GM19025 (cell line): ENCODE measurements around the gene TACR2.

Experiments
- ATAC-seq: cut with Tn5 transposase; IDR thresholded peaks from one replicate; pipeline ENCODE4 v1.9.1; 2021; ENCODE audit warnings: mild to moderate bottlenecking, low read depth, moderate library complexity; ENCODE audit not compliant: unreplicated experiment

TACR2 gene

GRCh38 chr10:69377933-69378332 lies 38.8 kb downstream of the TACR2 start:
- no peak for ATAC-seq

- no peak for ATAC-seq
These were observed 39.5 kb downstream of the TACR2 start for GRCh38 chr10:69377191-69377590.

GRCh38 chr10:69376662-69377061 lies 40.1 kb downstream of the TACR2 start:
- no peak for ATAC-seq

- ATAC-seq = no peak
These were observed 41.2 kb downstream of the TACR2 start for GRCh38 chr10:69375307-69376151.

DNA sequence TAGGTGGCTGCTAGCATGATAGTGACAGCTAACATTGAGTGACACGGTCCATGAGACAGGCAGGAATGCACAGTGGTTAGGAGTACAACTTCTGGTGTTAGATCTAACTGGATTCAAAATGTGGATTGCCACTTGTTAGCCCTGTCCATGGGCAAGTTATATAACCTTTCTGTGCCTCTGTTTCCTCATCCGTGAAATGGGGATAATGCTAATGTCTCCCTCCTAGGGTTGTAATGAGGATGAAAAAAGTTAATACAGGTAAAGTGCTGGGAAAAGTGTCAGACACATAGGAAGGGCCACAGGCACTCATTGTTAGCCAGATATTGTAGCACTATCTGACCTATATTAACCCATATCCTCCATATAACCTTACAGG lies 41.8 kb downstream of the TACR2 start:
- no peak for ATAC-seq

DNA sequence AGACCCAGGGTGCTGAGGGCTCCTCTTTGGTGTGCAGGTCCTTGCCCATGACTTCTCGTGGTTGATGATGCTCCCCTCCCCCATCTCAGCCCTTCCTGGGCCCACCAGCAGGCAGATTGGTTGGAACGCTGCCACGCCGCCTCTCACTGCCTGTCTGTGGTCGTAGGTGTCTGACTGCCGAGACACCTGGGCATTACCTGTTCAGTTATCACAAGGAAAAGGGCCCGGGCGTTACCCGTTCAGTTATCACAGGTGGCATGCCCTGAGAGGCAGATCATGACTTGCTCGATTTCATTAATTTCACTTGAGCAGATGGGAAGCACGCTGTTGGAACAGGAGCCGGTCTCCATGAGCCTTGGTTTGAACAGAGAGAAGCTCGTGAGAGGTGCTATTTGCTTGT lies 42.5 kb downstream of the TACR2 start:
- no peak for ATAC-seq

GRCh38 chr10:69372126-69372980 lies 44.4 kb downstream of the TACR2 start:
- ATAC-seq = no peak

DNA sequence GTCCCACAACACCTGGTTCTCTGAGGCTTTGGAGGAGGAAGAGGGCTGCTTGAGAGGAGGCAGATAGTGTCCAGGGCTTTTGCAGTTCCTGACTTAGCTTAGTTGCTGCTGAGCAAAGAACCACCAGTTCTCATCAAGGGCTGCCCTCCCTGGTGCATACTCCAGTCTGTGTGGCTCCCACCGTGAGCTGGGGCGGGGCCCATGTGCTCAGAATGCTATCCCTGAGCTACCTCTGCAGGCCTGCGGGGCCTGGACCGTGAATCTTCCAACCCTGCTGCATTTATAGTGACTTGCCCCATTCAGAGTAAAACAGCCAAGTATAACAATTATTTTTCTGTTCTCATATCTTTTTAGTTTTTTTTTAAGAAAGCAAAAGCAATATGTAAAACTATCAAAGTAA lies 49.2 kb downstream of the TACR2 start:
- no peak for ATAC-seq

GRCh38 chr10:69366738-69367137 lies 50.0 kb downstream of the TACR2 start:
- ATAC-seq = no peak

DNA sequence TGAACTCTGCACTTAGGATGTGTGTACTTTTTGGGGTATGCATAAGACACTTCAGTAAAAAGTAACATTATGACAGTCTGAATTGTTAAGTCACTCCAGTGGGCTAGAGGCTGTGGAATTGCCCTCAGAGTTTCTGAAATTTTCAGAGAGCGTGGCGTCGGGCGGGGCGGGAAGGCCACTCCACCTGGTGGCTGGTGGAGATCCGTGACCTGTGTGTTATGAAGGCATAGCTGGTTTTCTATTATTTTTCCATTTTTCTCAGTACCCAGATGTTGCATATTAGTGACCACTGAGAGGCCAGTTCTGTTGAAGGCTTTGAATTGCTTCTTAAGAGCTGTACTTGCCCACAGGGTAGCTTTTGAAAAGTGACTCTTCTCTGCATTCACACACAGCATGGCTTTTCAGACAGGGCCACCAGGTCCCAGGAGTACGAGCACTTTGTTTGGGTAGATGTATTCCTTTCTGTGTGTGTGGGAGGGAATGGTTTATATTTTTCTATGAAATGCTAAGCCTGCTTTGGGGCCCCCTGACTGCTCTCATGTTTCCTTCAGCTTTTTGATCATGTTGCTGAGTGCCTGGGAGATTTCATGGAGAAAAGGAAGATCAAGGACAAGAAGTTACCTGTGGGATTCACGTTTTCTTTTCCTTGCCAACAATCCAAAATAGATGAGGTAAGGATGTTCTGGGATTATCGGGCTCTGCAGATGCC lies 52.3 kb downstream of the TACR2 start:
- no peak for ATAC-seq

- ATAC-seq = no peak
These were observed 53.1 kb downstream of the TACR2 start for GRCh38 chr10:69363666-69364065.

DNA sequence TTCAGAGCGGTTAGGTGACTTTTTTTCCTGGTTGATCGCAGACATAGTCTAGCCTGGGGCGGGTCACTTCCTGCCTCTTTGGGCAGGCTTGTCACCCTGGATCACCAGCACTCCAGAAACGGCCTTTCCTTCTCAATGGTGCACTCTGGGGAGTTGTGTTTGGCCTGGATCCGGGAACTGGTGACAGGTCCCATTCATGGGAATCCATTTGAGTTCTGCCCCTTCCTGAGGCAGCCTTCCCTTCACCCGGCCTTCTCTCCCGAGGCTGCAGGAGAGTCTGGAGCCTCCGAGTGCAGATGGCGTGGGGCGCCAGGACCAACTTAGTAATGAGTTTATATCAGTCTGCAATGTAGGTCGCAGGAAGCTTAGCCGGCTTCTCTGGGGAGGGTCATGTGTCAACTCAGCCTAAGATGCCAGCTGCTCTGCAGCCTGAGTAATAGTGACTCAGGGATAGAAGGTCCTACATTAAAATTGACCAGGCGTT lies 54.2 kb downstream of the TACR2 start:
- no peak for ATAC-seq

GRCh38 chr10:69361303-69361614 lies 55.5 kb downstream of the TACR2 start:
- ATAC-seq = no peak

DNA sequence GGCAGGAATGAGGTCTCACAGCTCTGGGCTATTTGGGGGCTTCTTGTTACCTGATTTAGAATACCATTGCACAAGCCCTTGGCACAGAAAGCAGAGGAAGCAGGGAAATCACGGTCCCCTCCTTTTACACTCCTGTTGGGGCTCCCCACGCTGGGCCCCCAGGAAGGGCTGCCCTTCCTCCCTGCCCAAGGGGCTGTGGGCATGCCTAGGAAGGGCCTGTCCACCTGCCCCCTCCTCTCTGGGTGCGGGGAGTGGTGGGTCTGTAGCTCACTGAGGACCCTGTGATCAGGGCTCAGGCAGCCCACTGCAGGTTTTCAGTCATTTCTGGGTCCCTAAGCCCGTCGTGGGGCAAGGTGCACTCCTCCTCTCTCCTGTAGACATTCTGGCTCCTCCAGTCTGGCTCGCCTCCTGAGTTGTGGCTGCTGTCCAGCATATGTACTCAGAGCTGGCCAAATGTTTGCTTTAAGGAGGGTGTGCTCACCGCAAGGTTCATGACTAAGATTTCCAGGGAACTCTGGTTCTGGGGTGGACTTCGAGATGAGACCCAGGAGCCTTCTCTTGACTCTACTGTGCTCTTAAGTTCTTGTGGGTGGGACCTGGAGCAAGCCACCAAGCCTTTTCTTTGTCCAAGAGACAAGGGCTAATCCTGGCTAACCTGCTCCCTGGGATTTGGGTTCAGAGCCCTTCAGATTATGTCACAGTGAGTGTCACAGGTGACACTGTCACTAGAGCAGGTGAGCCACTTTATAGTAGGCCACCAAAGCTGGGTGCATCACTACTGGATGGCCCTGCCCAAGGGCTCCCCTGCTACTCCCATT lies 56.0 kb downstream of the TACR2 start:
- ATAC-seq = no peak

- no peak for ATAC-seq
These were observed 57.1 kb downstream of the TACR2 start for GRCh38 chr10:69359594-69359993.

- ATAC-seq = no peak
These were observed 57.6 kb downstream of the TACR2 start for GRCh38 chr10:69359148-69359547.

- no peak for ATAC-seq
These were observed 58.4 kb downstream of the TACR2 start for GRCh38 chr10:69358148-69358795.

DNA sequence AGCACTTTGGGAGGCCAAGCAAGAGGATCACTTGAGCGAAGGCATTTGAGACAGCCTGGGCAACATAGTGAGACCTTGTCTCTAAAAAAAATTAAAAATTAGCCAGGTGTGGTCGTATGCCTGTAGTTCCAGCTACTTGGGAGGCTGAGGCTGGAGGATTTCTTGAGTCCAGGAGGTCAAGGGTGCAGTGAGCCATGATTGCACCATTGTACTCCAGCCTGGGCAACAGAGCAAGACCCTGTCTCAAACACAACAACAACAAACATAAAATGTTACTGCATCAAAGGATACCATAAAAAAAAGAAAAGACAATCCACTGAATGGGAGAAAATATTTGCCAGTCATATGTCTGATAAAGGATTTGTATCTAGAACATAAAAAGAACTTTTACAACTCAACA lies 60.5 kb downstream of the TACR2 start:
- ATAC-seq = no peak

- ATAC-seq = no peak
These were observed 62.6 kb downstream of the TACR2 start for GRCh38 chr10:69353977-69354635.
